NK-92 (cell line): ENCODE measurements around the gene NR5A2.

Source experiments
- DNase-seq: peaks from one replicate; lab custom pipeline; 2025; ENCODE audit not compliant: unreplicated experiment; lab: John Stamatoyannopoulos, UW

Gene NR5A2

GRCh38 chr1:200062143-200062542 is 34.6 kb downstream of the NR5A2 start:
- DNase-seq = no peak

- DNase-seq = no peak
Measured at GRCh38 chr1:200072636-200073285, 45.3 kb downstream of the NR5A2 start.

GRCh38 chr1:200073286-200073637 is 45.8 kb downstream of the NR5A2 start:
- DNase-seq = no peak

GRCh38 chr1:200075522-200075921 is 48.0 kb downstream of the NR5A2 start:
- no peak for DNase-seq

- no peak for DNase-seq
Measured at GRCh38 chr1:200075938-200076546, 48.5 kb downstream of the NR5A2 start.

- no peak for DNase-seq
Measured at GRCh38 chr1:200079232-200079940, 51.9 kb downstream of the NR5A2 start.

- DNase-seq = no peak
Measured at GRCh38 chr1:200081151-200081968, 53.9 kb downstream of the NR5A2 start.

- no peak for DNase-seq
Measured at GRCh38 chr1:200081969-200082245, 54.4 kb downstream of the NR5A2 start.

GRCh38 chr1:200082329-200082728 is 54.8 kb downstream of the NR5A2 start:
- DNase-seq = no peak

GRCh38 chr1:200090252-200091159 is 63.0 kb downstream of the NR5A2 start:
- no peak for DNase-seq

GRCh38 chr1:200095057-200095577 is 67.6 kb downstream of the NR5A2 start:
- no peak for DNase-seq

- DNase-seq = no peak
Measured at GRCh38 chr1:200096774-200097173, 69.3 kb downstream of the NR5A2 start.

GRCh38 chr1:200099040-200099439 is 71.5 kb downstream of the NR5A2 start:
- DNase-seq = no peak

GRCh38 chr1:200103966-200104583 is 76.6 kb downstream of the NR5A2 start:
- no peak for DNase-seq

GRCh38 chr1:200107004-200107470 is 79.5 kb downstream of the NR5A2 start:
- no peak for DNase-seq

GRCh38 chr1:200108659-200109058 is 81.1 kb downstream of the NR5A2 start:
- DNase-seq = no peak

- no peak for DNase-seq
Measured at GRCh38 chr1:200112290-200112689, 84.8 kb downstream of the NR5A2 start.

- DNase-seq = no peak
Measured at GRCh38 chr1:200115532-200115931, 88.0 kb downstream of the NR5A2 start.

- DNase-seq = no peak
Measured at GRCh38 chr1:200116324-200116723, 88.8 kb downstream of the NR5A2 start.
